Mammary epithelial cell (primary cell): ENCODE results near the gene ZNF267.

Experiments
- EZH2 ChIP-seq: IDR thresholded peaks from 2 replicates; pipeline ENCODE4 v1.6.1; 2012; ENCODE audit warnings: low read length, inconsistent platforms, borderline replicate concordance
- TF ChIP-seq, protein P1 (sequence below), 2 donors: IDR thresholded peaks in 1 of 2; conservative IDR thresholded peaks in 1 of 2; 2 replicates each; pipeline ENCODE4 v1.5.1; 2011 to 2012; ENCODE audit warnings: inconsistent platforms in 2 of 2, low read length in 2 of 2, mild to moderate bottlenecking in 2 of 2, control low read depth in 1 of 2, low read depth in 1 of 2; ENCODE audit not compliant: insufficient read depth in 1 of 2; ENCODE audit errors: extremely low read depth in 1 of 2

DNA sequence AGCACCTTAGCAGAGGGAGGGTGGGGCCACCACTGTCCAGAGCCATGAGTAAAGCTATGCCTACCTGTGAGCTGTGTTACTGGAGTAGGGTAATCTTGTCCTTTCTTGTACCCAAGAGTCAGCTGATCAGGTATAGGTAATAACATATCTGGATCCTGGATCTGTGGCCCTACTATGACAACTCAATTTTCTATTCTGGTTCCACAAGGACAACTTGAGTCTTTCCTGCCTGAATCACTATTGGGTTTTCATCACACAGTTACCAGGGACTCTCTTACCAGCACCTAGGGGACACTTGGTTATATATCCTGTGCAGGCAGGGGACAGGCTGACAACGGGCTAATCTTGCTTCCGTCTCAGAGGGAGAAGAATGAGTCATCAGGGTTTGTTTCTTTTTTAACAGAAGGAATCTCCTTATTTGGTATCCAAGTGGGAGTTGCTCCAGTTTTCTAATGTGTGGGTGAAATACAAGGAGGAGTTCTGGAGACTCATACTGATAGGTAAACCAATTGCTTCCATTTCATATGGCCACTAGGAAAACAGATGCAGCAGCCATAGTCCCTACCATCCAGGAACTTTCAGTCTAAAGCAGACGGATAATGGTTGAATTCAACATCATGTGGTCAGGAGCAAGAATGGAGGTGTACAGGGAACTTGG is 6.8 kb downstream of the ZNF267 start:
- TF ChIP-seq, protein P1, sequence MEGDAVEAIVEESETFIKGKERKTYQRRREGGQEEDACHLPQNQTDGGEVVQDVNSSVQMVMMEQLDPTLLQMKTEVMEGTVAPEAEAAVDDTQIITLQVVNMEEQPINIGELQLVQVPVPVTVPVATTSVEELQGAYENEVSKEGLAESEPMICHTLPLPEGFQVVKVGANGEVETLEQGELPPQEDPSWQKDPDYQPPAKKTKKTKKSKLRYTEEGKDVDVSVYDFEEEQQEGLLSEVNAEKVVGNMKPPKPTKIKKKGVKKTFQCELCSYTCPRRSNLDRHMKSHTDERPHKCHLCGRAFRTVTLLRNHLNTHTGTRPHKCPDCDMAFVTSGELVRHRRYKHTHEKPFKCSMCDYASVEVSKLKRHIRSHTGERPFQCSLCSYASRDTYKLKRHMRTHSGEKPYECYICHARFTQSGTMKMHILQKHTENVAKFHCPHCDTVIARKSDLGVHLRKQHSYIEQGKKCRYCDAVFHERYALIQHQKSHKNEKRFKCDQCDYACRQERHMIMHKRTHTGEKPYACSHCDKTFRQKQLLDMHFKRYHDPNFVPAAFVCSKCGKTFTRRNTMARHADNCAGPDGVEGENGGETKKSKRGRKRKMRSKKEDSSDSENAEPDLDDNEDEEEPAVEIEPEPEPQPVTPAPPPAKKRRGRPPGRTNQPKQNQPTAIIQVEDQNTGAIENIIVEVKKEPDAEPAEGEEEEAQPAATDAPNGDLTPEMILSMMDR (conservative IDR thresholded peaks at IDR 0.05 in 1 of 2, IDR thresholded peaks at IDR 0.05 in 1 of 2; ENCODE audit: extremely low read depth in 1 of 2, insufficient read depth in 1 of 2, low read depth in 1 of 2, low read length in 2 of 2) = no peak
- TF ChIP-seq EZH2 = no peak
